NOMO-1 (cell line): ENCODE data around the gene GPR55.
"Not testable (repeated sequence)": the region's sequence is repeated elsewhere in the genome, so short reads cannot be mapped to it uniquely, and the experiment has no call there.

Experiments used
- DNase-seq, 2 experiments: peaks; one replicate each; lab custom pipeline; 2025; ENCODE audit not compliant: unreplicated experiment in 2 of 2; lab: John Stamatoyannopoulos, UW

GPR55 gene

GRCh38 chr2:230924470-230925341 is at the start of gene GPR55:
Gene GPR55 (minus strand): TSS chr2:230925242. CDS start chr2:230910962, 14,280 bp downstream.
- DNase-seq: peak; percentile 45 to 61

GRCh38 chr2:230974096-230974913 is 49.3 kb upstream of the GPR55 start:
- DNase-seq: no peak

GRCh38 chr2:230972046-230972445 is 47.0 kb upstream of the GPR55 start:
- DNase-seq: no peak

GRCh38 chr2:230969659-230970015 is 44.6 kb upstream of the GPR55 start:
- DNase-seq: no peak

- peak in 1 of 2 experiments; percentile 18 for DNase-seq
Observed at GRCh38 chr2:230968921-230969658, 44.0 kb upstream of the GPR55 start.

- not testable (repeated sequence) for DNase-seq
Observed at GRCh38 chr2:230968314-230968713, 43.3 kb upstream of the GPR55 start.

GRCh38 chr2:230967113-230967512 is 42.1 kb upstream of the GPR55 start:
- DNase-seq: no peak

- no peak for DNase-seq
Observed at GRCh38 chr2:230964136-230964730, 39.2 kb upstream of the GPR55 start.

GRCh38 chr2:230961091-230961491 is 36.0 kb upstream of the GPR55 start:
- no peak for DNase-seq

GRCh38 chr2:230960026-230960425 is 35.0 kb upstream of the GPR55 start:
- no peak for DNase-seq

- DNase-seq: no peak
Observed at GRCh38 chr2:230958820-230959756, 34.0 kb upstream of the GPR55 start.

- no peak for DNase-seq
Observed at GRCh38 chr2:230957756-230958391, 32.8 kb upstream of the GPR55 start.

GRCh38 chr2:230956827-230957755 is 32.0 kb upstream of the GPR55 start:
- peak; percentile 14 to 16 for DNase-seq

- no peak for DNase-seq
Observed at GRCh38 chr2:230955163-230955737, 30.2 kb upstream of the GPR55 start.

- no peak for DNase-seq
Observed at GRCh38 chr2:230954746-230955145, 29.7 kb upstream of the GPR55 start.

- DNase-seq: no peak
Observed at GRCh38 chr2:230953845-230954244, 28.8 kb upstream of the GPR55 start.

GRCh38 chr2:230952226-230952956 is 27.3 kb upstream of the GPR55 start:
- no peak for DNase-seq
